GM19025 (cell line): ENCODE data around the gene SULT1E1.
A peak's percentile ranks its signal among the peaks of the same experiment; 100 is the strongest.
"Not testable (repeated sequence)": the region's sequence is repeated elsewhere in the genome, so short reads cannot be mapped to it uniquely, and the experiment has no call there.

Experiments
- ATAC-seq: cut with Tn5 transposase; IDR thresholded peaks from one replicate; pipeline ENCODE4 v1.9.1; 2021; ENCODE audit warnings: mild to moderate bottlenecking, low read depth, moderate library complexity; ENCODE audit not compliant: unreplicated experiment

Gene SULT1E1

GRCh38 chr4:69848028-69848427 lies 11.9 kb downstream of the SULT1E1 start:
- ATAC-seq: no peak

GRCh38 chr4:69843932-69844331 lies 16.0 kb downstream of the SULT1E1 start:
- ATAC-seq: peak; percentile 80

GRCh38 chr4:69843301-69843700 lies 16.6 kb downstream of the SULT1E1 start:
- ATAC-seq: no peak

GRCh38 chr4:69838977-69839376 lies 21.0 kb downstream of the SULT1E1 start:
- ATAC-seq: no peak

DNA sequence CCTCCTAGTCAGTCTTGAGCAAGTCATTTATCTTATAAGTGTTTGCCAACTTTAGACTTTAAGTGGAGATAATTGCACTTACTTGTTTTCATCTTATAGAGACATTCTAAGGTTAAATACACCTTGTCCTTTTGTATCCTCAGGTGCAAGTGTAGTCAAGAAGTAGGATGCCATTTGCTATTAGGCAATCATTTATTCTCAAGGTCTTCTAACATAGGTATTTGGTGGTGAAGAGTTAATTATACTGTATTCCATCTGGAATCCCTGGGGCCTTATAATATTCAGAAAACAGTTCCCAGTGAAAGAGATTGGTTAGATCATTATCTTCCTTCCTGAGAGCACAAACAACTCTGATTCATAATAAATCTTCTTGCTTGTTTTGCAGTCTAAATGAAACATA lies 23.7 kb downstream of the SULT1E1 start:
- ATAC-seq: no peak

DNA sequence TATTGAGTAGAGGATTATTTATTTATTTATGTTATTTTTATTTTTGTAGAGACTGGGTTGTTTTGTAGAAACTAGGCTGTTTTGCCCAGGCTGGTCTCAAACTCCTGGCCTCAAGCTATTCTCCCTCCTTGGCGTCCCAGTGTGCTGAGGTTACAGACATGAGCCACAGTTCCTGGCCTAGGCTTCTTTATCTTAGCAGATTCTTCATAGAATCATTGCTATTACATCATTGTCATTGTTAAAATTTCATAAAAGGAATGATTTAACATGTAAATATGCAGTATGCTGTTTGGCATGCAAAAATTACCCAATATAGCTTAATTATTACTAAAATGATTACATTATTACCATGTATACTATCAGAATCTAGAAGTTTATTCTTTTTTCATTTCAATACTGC lies 24.2 kb downstream of the SULT1E1 start:
- no peak for ATAC-seq

DNA sequence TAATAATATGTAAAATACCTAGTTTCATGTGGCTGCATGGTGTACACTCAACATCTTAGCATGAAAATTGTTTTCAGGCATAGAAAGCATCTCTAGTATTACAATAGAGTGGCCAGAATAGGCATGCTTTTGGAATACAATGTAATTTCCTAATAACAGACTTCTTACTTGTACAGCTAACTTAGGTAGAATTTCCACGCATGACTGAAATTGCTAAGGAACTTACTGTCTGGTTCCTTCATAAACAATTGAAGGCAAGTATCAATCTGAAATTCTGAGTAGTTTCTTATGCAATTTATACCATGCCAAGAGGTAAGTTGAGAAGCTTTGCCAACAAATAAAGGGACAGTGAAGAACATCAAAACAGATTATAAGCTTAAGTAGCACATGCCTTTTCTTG lies 26.7 kb downstream of the SULT1E1 start:
- no peak for ATAC-seq

DNA sequence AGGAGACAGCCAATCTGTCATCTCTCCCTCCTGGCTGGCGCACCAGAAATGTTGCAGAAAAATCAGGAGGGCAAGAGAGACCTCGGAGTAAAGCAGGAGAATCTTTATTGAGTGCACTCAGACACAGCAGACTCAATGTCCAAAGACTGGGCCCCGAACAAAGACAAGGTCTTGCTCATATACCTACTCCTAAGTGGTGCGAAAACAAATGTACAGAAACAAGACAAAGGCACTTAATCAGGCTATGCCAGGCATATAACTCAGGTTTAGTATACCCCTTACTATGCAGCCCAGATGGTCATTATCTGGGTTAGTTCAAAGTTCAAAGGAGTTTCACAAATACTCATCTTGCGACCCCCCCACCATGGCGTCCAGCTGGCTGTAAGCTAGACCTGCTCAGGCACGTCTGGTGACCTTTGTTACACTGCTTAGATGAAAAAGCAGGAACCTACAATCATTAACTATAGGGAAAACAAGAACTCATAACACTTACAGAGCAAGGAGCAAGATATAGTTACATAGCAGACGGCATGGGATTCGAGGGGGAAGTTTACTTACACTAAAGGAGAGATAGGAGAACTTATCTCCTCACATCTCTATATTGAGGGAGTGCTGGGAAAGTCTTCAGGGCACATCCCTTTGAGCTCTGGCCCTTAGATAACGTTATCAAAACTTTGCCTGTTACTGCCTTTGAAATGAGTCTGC lies 27.5 kb downstream of the SULT1E1 start:
- ATAC-seq: peak; percentile 54

DNA sequence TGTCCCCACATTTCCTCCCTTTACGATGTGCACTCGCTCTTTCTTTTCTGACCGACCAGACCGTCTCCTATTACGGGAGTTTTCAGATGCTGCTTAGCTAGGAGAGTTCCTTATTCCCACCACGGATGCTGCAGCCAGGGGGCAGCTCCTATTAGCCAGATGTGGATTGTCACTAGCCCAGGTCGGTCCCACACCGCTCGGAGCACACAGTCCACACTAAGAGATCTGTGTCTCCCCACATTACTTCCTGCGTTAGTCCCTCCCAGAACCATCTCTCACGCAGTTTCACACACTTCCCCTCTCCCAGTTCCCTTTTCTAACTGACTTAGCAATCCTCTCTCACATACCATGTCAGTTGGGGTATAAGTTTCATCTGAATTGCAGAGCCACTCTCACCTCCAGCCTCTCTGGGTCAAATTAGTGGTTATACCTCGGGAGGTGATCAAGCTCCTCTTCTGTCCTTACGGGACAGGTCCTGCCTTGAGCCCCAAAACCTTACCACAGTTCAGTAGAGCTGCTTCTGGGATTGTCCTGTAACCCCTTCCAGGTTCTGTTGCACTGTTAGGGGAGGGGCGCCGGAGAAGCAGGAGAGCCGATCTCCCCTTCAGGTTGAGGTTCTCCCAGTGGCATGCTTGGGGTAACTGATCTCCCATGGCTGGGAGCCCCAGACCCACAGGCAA lies 28.2 kb downstream of the SULT1E1 start:
- ATAC-seq: peak; percentile 77

DNA sequence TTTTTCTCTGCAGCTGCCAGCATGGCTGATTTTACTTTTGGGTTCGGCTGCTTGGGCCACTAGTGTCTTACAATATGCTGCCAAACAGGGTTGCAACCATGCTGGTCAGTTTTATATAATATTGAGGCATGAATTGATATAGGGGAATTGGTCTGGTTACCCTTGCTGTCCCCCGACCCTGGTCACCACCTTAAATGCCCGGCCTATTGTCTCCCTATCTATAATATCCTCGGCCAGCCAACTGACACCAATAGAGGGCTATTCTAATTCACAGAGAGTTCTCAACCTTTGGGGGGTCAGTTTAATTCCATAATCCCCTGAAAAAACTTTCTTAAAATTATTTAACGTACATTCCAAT lies 28.7 kb downstream of the SULT1E1 start:
- no peak for ATAC-seq

- ATAC-seq: peak; percentile 21
Measured at GRCh38 chr4:69830560-69831269, 29.2 kb downstream of the SULT1E1 start.

DNA sequence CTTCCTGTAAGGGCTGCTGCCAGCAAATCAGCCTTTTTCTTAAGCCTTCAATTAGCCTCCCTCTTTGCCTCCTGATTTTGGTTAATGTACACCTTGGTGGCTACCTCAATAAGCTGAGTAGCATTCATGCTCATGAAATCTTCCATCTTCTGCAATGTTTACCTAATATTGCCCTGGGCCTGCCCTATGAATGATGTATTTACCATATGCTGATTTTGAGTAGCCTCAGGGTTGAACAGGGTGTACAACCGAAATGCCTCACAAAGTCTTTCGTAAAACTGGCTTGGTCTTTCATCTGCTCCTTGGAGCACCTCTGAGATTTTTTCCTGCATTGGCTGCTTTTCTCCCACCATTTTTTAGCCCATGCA lies 29.8 kb downstream of the SULT1E1 start:
- ATAC-seq: no peak

- no peak for ATAC-seq
Measured at GRCh38 chr4:69829678-69830077, 30.3 kb downstream of the SULT1E1 start.

- no peak for ATAC-seq
Measured at GRCh38 chr4:69828828-69829227, 31.1 kb downstream of the SULT1E1 start.

GRCh38 chr4:69825056-69825455 lies 34.9 kb downstream of the SULT1E1 start:
- ATAC-seq: not testable (repeated sequence)

GRCh38 chr4:69823481-69824186 lies 36.3 kb downstream of the SULT1E1 start:
- ATAC-seq: peak; percentile 93

DNA sequence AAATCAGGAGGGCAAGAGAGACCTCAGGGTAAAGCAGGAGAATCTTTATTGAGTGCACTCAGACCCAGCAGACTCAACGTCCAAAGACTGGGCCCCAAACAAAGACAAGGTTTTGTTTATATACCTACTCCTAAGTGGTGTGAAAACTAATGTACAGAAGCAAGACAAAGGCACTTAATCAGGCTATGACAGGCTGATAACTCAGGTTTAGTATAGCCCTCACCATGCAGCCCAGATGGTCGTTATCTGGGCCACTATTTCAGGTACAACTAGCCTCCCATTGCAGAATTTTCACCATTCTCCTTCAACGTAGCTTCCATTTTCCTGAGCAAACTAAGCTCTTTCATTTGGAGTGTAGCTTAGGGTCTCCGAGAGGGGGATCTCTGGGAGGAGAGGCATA lies 36.9 kb downstream of the SULT1E1 start:
- peak; percentile 14 for ATAC-seq

GRCh38 chr4:69822198-69822597 lies 37.7 kb downstream of the SULT1E1 start:
- no peak for ATAC-seq

- ATAC-seq: no peak
Measured at GRCh38 chr4:69818060-69818639, 41.8 kb downstream of the SULT1E1 start.

DNA sequence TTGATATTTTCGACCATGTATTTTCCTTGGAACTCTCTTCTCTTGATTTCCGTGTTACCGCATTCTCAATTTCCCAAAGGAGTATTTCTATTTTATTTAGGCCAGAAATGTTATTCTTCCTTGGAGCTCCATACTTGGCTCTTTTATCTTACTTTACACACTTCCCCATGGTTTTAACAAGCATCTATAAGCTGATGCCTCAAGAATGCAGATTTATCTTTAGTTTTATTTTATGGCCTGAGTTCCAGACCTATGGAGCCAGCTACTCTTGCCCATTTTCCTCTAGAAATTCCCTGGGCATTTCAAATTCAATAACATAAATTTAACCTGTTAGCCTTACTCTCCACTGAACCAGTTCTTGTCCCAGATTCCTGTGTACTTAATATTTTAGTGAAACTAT lies 43.7 kb downstream of the SULT1E1 start:
- no peak for ATAC-seq

DNA sequence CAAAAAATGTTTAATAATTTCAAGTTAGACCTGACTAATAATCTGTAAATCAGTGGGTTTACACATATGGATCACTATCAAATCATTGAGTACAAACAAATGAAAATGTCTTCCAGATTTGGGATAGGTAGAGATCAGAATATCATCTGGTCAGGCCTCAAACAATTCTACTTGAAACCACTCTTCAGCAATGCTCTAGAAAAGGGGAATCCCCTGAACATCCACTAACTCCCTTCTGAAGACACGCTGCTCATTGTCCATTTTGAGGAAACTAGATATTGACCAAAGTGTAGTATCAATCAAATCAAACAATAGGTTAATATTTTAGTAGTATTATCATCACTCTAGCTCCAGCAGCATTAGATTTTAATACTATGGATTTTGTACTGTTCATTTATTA lies 46.3 kb downstream of the SULT1E1 start:
- no peak for ATAC-seq
